Measurements from ENCODE around the gene RNF213.

DNA sequence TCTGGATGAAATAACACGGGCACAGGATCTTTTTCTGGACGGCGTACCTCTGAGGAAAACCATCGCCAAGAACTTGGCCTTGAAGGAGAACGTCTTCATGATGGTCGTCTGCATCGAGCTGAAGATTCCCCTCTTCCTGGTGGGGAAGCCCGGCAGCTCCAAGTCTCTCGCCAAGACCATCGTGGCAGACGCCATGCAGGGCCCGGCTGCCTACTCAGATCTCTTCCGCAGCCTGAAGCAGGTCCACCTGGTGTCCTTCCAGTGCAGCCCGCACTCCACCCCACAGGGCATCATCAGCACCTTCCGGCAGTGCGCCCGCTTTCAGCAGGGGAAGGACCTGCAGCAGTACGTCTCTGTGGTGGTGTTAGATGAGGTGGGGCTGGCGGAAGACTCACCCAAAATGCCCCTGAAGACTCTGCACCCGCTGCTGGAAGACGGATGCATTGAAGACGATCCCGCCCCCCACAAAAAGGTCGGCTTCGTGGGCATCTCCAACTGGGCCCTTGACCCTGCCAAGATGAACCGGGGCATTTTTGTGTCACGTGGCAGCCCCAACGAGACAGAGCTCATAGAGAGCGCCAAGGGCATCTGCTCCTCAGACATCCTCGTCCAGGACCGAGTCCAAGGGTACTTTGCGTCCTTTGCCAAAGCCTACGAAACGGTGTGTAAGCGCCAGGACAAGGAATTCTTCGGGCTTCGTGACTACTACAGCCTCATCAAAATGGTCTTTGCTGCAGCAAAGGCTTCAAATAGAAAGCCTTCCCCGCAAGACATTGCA, 86.0 kb downstream of the RNF213 start:
- TF ChIP-seq, protein P1, sequence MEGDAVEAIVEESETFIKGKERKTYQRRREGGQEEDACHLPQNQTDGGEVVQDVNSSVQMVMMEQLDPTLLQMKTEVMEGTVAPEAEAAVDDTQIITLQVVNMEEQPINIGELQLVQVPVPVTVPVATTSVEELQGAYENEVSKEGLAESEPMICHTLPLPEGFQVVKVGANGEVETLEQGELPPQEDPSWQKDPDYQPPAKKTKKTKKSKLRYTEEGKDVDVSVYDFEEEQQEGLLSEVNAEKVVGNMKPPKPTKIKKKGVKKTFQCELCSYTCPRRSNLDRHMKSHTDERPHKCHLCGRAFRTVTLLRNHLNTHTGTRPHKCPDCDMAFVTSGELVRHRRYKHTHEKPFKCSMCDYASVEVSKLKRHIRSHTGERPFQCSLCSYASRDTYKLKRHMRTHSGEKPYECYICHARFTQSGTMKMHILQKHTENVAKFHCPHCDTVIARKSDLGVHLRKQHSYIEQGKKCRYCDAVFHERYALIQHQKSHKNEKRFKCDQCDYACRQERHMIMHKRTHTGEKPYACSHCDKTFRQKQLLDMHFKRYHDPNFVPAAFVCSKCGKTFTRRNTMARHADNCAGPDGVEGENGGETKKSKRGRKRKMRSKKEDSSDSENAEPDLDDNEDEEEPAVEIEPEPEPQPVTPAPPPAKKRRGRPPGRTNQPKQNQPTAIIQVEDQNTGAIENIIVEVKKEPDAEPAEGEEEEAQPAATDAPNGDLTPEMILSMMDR (IDR thresholded peaks at IDR 0.05), result no peak
- no peak for TF ChIP-seq POLR2A (IDR thresholded peaks at IDR 0.05)
